Parathyroid adenoma (tissue), 2 donors: ENCODE results near the gene RPUSD1.

Source experiments
- H2AFZ ChIP-seq: fragments of 300-600 bp; sonication (generic); one replicate; pipeline ENCODE4 v1.7.0; 2017; ENCODE audit warnings: antibody characterized with exemption, mild to moderate bottlenecking
- H3K27ac ChIP-seq: fragments of 300-600 bp; sonication (generic); one replicate; pipeline ENCODE4 v1.7.0; 2017
- H3K27me3 ChIP-seq: fragments of 300-600 bp; sonication (generic); one replicate; pipeline ENCODE4 v1.7.0; 2017; ENCODE audit warnings: low read length; ENCODE audit not compliant: control insufficient read depth, insufficient read depth
- H3K36me3 ChIP-seq: fragments of 300-600 bp; sonication (generic); one replicate; pipeline ENCODE4 v1.7.0; 2017; ENCODE audit warnings: low read length; ENCODE audit not compliant: control insufficient read depth, insufficient read depth
- H3K4me1 ChIP-seq: fragments of 300-600 bp; sonication (generic); one replicate; pipeline ENCODE4 v1.7.0; 2017; ENCODE audit warnings: control low read depth
- H3K4me2 ChIP-seq: fragments of 300-600 bp; sonication (generic); one replicate; pipeline ENCODE4 v1.7.0; 2017; ENCODE audit warnings: low read length
- H3K4me3 ChIP-seq: fragments of 300-600 bp; sonication (generic); one replicate; pipeline ENCODE4 v1.7.0; 2017; ENCODE audit warnings: low read depth, low read length
- H3K79me2 ChIP-seq: fragments of 300-600 bp; sonication (generic); one replicate; pipeline ENCODE4 v1.7.0; 2017; ENCODE audit warnings: control low read depth
- H3K9ac ChIP-seq: fragments of 300-600 bp; sonication (generic); one replicate; pipeline ENCODE4 v1.7.0; 2017; ENCODE audit warnings: mild to moderate bottlenecking
- H3K9me3 ChIP-seq: fragments of 300-600 bp; sonication (generic); one replicate; pipeline ENCODE4 v1.7.0; 2017; ENCODE audit warnings: low read length; ENCODE audit not compliant: control insufficient read depth
- TF ChIP-seq, protein P1 (sequence below): fragments of 300-600 bp; sonication (generic); IDR thresholded peaks from one replicate; pipeline ENCODE4 v1.7.0; 2017; ENCODE audit warnings: antibody characterized with exemption, mild to moderate bottlenecking
- donor health status: primary hyperparathyroidism.

Gene RPUSD1

DNA sequence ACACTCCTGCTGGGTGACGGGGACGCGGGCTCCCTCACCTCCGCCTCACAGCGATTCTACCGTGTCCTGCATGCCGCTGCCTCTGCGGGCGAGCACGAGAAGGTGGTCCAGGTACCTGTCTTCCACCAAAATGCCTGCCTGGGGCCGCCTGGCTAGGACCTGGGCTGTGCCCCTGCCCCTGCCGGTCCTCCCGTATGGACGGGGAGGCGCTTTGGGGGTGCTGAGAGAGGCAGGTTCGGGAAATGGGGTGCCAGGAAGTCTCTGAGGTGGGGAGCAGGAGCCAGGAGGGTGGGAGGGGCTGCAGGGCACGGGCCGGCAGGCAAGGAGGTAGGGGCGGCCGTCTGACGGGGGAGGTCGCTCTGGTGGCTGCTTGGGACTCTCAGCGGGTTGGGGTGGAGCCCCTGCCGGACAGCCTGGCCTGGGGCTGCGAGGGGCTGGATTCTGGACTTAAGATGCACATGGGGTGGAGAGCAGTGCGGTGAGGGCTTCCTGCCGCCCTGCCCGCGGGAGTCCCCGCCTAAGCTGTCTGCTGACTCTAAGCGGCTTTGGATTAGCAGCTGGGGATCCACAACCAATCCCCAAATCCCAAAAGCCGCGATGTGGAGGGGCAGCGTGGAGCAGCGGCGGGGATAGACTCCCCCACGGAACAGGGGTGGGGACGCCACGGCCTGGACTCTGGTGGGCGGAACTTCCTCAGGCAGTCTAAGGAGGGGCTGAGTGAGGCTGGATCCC lies 6.1 kb upstream of the RPUSD1 start:
- Histone ChIP-seq H3K4me2 (no peak overlapping the region), H3K9me3 (no peaks in the 10 kb centered on the region), H3K4me3 (no peak overlapping the region), H3K27me3 (no peaks in the 10 kb centered on the region), H3K27ac (no peak overlapping the region), H3K4me1 (no peaks in the 10 kb centered on the region), H3K36me3 (no peaks in the 10 kb centered on the region), H3K79me2 (no peaks in the 10 kb centered on the region), H2AFZ (no peak overlapping the region), H3K9ac (no peak overlapping the region)
- TF ChIP-seq, protein P1, sequence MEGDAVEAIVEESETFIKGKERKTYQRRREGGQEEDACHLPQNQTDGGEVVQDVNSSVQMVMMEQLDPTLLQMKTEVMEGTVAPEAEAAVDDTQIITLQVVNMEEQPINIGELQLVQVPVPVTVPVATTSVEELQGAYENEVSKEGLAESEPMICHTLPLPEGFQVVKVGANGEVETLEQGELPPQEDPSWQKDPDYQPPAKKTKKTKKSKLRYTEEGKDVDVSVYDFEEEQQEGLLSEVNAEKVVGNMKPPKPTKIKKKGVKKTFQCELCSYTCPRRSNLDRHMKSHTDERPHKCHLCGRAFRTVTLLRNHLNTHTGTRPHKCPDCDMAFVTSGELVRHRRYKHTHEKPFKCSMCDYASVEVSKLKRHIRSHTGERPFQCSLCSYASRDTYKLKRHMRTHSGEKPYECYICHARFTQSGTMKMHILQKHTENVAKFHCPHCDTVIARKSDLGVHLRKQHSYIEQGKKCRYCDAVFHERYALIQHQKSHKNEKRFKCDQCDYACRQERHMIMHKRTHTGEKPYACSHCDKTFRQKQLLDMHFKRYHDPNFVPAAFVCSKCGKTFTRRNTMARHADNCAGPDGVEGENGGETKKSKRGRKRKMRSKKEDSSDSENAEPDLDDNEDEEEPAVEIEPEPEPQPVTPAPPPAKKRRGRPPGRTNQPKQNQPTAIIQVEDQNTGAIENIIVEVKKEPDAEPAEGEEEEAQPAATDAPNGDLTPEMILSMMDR = no peak

DNA sequence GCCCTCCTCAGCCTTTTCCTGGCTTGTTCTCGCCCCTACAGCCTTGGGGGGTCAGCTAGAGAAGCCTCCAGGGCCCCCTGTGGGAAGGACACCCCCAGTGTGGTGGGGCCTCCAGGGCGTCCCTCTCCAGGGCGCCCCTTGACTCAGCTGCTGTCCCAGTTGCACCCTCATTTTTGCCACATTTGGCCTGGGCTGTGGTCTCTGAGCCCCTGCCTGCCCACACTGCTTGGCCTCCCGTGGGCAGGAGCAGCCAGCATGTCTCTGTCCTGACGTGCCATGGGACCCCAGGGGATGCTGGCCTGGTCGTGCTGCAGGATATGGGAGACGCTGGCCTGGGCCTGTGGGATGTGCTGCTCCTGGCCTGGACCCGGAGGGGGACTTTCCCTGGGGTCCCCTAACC lies 5.2 kb upstream of the RPUSD1 start:
- H3K4me3 ChIP-seq = no peak overlapping the region
- H2AFZ ChIP-seq = no peak overlapping the region
- H3K27ac ChIP-seq = no peak overlapping the region
- no peaks in the 10 kb centered on the region for H3K9me3 ChIP-seq
- H3K4me2 ChIP-seq = no peak overlapping the region
- H3K79me2 ChIP-seq = no peaks in the 10 kb centered on the region
- H3K4me1 ChIP-seq = no peaks in the 10 kb centered on the region
- TF ChIP-seq, protein P1 = no peak
- H3K27me3 ChIP-seq = no peaks in the 10 kb centered on the region
- H3K9ac ChIP-seq = no peak overlapping the region
- no peaks in the 10 kb centered on the region for H3K36me3 ChIP-seq

DNA sequence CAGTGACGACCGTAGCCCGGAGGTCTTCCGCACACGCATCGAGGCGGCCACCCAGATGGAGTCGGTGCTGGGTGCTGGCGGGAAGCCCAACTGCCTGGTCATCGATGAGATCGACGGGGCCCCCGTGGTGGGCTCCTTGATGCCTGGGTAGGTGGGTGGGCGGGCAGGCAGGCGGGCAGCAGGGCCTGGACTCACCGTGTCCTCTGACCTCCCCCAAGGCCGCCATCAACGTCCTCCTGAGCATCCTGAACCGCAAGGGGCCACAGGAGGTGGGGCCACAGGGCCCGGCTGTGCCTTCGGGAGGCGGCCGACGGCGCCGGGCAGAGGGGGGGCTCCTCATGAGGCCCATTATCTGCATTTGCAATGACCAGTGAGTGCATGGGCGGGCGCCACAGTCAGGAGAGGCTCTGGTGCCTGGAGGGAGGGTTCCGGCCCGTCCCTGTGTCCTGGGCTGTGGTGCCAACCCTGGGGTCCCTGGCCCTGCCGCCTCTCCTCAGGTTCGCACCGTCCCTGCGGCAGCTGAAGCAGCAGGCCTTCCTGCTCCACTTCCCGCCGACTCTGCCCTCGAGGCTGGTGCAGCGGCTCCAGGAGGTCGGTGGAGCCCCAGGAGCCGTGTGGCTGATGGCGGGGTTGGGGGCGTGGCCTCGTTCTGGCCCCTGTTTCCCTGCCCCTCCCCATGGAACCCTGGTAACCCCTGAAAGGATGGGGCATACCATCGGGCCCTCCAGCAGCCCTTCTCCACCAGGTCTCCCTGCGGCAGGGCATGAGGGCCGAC lies 4.2 kb upstream of the RPUSD1 start:
- H3K4me1 ChIP-seq = peaks cover 2% of the 10 kb centered on the region
- no peaks in the 10 kb centered on the region for H3K79me2 ChIP-seq
- no peaks in the 10 kb centered on the region for H3K36me3 ChIP-seq
- TF ChIP-seq, protein P1 = no peak
- no peak overlapping the region for H3K27ac ChIP-seq
- no peaks in the 10 kb centered on the region for H3K9me3 ChIP-seq
- H3K4me2 ChIP-seq = no peak overlapping the region
- H3K27me3 ChIP-seq = no peaks in the 10 kb centered on the region
- no peak overlapping the region for H3K9ac ChIP-seq
- no peak overlapping the region for H3K4me3 ChIP-seq
- no peak overlapping the region for H2AFZ ChIP-seq

DNA sequence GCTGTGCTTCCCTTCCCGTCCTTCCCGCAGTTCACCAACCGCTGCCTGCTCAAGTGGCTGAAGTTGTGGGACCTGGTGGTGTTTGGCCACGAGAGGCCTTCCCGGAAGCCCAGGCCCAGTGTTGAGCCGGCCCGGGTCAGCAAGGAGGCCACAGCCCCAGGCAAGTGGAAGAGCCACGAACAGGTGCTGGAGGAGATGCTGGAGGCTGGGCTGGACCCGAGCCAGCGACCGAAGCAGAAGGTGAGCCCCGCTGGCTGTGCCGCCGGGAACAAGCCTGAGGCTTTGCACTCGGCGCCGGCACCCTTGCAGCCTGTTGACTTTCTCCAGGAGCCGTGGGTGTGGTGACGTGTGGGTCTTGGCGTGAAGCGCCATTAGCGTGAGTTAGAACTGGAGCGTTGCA lies 3.0 kb upstream of the RPUSD1 start:
- H3K79me2 ChIP-seq = no peaks in the 10 kb centered on the region
- H3K4me3 ChIP-seq = no peak overlapping the region
- peaks cover 7% of the 10 kb centered on the region for H3K4me1 ChIP-seq
- no peak overlapping the region for H3K4me2 ChIP-seq
- H3K9me3 ChIP-seq = no peaks in the 10 kb centered on the region
- no peak overlapping the region for H3K9ac ChIP-seq
- no peaks in the 10 kb centered on the region for H3K27me3 ChIP-seq
- no peaks in the 10 kb centered on the region for H3K36me3 ChIP-seq
- no peak overlapping the region for H3K27ac ChIP-seq
- TF ChIP-seq, protein P1 = no peak
- no peak overlapping the region for H2AFZ ChIP-seq
